Stimulated activated CD8-positive, alpha-beta memory T cell treated with anti-CD3 and anti-CD28 coated beads, Interleukin-15, amount 100 ng/mL, for 24 hours (primary cell): Measurements from ENCODE around the gene ADGRG1.
"Not testable (repeated sequence)": the region's sequence is repeated elsewhere in the genome, so short reads cannot be mapped to it uniquely, and the experiment has no call there.

Source experiments
- DNase-seq: peaks from one replicate; pipeline ENCODE4 v3.0.0-alpha.2; 2020; ENCODE audit warnings: low read depth

The ADGRG1 gene

GRCh38 chr16:57666353-57667047, 38.1 kb downstream of the ADGRG1 start:
- no peak for DNase-seq

- DNase-seq = no peak
Observed at GRCh38 chr16:57667048-57667525, 38.7 kb downstream of the ADGRG1 start.

- DNase-seq = no peak
Observed at GRCh38 chr16:57667526-57668262, 39.3 kb downstream of the ADGRG1 start.

DNA sequence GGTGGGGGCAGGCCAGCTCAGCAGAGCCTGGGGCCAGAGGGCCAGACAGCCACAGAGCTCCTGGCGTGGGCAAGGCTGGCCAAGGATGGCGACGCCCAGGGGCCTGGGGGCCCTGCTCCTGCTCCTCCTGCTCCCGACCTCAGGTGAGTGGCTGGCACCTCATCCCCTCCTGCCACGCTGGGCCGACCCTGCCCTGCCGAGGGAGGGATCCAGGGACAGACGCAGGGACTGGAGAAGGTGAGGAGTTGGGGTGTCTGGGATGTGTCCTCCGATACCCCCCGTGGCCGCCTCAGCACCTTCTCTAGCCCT, 39.8 kb downstream of the ADGRG1 start, which contains the start of gene ADGRG3:
Gene ADGRG3 (plus strand): TSS at position 44 of the 309 bp plus-strand sequence. CDS start 42 bp downstream, at position 86.
- no peak for DNase-seq

- no peak for DNase-seq
Observed at GRCh38 chr16:57668630-57669475, 40.4 kb downstream of the ADGRG1 start.

DNA sequence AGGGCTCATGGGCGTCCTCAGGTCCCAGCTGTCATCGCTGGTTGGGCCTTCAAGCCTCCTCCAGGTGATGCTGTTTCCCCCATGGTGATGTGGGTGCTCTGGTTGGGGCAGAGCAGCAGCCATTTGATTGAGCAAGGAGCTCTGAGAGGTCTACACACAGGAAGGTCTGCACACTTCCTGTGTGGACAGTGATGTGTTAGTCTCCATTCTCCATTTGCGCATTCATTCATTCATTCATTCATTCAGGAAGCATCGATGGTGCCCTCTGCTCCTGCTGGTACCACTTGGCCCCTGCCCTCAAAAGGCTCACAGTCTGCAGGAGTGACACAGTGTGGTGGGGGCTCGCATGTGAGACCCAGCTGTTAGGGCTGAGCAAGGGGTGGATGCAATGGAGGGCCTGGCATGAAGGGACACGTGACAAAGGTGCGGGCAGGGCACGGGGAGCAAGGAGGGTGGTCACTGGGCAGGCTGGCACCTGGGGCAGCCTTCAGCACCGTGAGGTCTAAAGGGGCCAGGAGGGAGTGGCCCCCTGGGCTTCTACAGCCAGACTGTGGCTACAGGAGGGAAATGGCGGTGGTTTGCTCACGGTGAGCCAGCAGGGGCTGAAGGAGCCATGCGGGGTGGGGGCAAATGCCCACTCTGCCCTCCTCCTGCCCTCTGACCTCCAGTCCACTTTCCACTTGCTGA, 41.2 kb downstream of the ADGRG1 start:
- no peak for DNase-seq

GRCh38 chr16:57670196-57670595, 41.8 kb downstream of the ADGRG1 start:
- DNase-seq = no peak

DNA sequence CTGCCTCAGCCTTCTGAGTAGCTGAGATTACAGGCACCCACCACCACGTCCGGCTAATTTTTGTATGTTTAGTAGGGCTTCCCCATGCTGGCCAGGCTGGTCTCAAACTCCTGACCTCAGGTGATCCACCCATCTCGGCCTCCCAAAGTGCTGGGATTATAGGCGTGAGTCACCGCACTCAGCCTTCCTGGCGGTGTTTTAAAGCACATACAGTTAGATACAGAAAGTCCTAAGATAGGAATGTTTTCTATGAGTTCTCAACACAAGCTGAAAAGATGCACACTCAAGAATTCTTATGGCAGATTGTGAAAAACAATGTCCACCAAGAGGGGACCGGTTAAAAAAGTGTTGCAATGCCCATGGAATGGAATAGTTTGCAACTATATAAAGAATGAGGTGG, 43.0 kb downstream of the ADGRG1 start:
- not testable (repeated sequence) for DNase-seq

- DNase-seq = no peak
Observed at GRCh38 chr16:57672416-57672815, 44.0 kb downstream of the ADGRG1 start.

DNA sequence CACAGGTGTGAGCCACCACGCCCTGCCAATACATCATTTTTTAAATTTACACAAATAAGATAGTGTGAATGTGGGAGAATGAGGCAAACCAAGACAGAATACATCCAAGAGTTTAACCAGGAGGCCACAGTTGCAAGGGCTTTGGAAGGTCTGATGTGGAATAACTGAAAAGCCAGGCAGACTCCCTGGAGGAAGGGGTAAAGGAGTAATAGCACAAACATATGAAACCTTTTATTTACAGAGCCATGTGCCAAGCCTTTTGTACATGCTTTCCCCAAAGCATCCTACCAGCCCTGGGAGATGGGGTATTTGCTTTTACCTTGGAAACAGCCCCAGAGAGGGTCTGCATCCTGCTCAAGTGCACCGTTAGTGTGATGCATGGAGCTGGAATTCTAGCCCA, 44.4 kb downstream of the ADGRG1 start:
- no peak for DNase-seq

DNA sequence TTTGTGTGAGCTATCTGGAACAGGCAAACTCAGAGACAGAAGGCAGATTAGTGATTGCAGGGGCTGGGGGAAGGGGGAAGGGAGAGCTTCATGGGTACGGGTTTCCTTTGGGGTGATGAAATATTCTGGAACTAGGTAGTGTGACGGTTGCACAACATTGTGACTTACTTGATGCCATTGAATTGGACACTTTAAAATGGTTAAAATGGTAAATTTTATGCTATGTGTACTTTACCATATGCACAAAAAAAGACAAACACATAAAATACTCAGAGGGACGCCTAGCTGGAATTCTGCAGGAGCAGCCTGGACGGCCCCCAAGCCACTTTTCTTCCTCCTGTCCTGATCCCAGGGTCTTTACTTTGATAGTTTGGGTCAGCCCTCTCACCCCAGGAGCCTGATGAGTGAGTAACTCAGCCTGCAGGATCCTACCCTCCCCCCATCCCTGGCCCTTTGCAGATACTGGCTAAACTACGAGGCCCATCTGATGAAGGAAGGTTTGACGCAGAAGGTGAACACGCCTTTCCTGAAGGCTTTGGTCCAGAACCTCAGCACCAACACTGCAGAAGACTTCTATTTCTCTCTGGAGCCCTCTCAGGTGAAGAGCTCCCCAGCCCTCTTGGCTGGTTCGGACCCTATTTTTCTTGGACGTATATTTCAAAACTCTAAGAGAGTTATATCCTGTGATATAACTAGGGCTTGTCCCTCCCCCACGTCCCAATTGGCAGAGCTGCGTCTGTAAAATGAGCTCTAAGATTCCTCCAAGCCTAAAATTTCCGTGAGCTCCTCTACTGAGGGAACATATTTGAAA, 47.5 kb downstream of the ADGRG1 start:
- DNase-seq = no peak

GRCh38 chr16:57676553-57677085, 48.2 kb downstream of the ADGRG1 start:
- no peak for DNase-seq

- no peak for DNase-seq
Observed at GRCh38 chr16:57677622-57678369, 49.4 kb downstream of the ADGRG1 start.

DNA sequence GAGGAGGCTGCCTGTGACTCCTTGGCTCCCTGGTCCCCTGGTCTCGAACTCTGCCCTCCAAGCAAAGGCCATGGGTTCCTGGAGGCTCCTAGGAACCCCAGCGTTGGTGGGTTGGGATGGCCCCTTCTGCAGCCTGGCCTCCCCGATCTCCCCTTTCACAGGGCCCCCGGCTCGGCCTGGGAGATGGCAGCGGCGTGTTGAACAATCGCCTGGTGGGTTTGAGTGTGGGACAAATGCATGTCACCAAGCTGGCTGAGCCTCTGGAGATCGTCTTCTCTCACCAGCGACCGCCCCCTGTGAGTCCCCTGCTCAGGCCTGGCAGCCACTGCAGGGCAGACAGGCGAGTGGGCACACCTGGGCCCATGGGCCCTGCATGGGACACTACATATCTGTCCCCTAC, 50.6 kb downstream of the ADGRG1 start:
- DNase-seq = no peak

- no peak for DNase-seq
Observed at GRCh38 chr16:57679767-57680482, 51.5 kb downstream of the ADGRG1 start.

GRCh38 chr16:57680842-57681375, 52.5 kb downstream of the ADGRG1 start:
- no peak for DNase-seq

- DNase-seq = no peak
Observed at GRCh38 chr16:57681950-57682728, 53.7 kb downstream of the ADGRG1 start.
